GF-D8 (cell line): Measurements from ENCODE around the gene ABCC9.

Experiments
- DNase-seq: peaks from one replicate; lab custom pipeline; 2025; lab: John Stamatoyannopoulos, UW

ABCC9 gene

GRCh38 chr12:21877293-21877982 lies 63.8 kb downstream of the ABCC9 start:
- no peak for DNase-seq

- DNase-seq, result no peak
These were observed 75.4 kb downstream of the ABCC9 start for GRCh38 chr12:21865846-21866245.

DNA sequence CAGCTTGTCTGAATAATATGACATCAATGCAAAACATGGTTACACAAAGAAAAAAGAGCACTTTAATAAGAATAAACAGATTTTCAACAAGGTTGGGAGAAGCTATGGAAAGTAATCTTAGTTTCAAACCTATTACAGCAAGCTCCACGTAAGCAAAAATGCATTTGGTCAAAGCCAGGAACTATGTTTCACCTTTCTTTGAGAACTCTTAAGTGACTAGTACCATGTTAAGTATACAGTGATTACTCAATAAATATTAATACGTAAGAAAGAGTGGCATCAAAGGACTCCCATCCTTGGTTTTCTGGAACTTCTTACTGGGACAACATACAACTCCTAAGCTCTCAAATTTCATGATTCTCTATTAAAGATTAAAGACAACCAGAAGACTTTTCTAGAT lies 80.7 kb downstream of the ABCC9 start:
- DNase-seq, result no peak

DNA sequence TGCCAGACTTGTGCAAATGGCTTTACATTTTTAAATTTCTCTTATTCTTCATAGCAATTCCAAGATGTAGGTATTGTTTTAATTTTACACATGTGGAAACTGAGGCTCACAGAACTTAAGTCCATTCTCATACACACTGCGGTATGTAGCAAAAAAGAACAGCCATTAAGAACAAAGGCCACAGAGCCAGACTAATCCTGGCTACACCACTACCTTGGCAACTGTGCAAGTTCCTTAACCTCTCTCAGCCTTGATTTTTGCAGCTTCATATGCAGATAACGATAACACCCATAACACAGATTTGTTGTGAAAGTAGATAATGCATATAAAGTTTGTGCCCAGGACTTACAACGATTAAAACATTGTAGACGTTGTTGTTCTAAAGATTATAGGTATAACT lies 81.1 kb downstream of the ABCC9 start:
- DNase-seq, result no peak

DNA sequence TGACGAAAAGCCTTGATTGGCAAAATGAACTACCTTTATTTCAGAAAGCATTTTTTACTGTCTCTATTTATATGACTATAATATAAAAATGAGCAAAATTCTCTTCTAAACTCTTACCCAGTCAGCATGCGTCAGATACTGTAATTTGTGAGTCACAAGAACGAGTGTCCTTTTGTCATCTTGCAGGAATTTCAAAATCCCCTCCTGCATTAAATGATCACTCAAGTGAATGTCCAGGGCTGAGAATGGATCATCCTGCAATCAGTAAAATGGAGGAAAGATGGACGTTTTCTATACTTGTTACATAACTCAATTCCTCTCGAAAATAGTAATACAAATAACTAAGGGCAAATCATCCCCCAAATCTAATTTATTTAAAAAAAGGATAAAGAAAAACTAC lies 89.0 kb downstream of the ABCC9 start:
- DNase-seq, result no peak

GRCh38 chr12:21851151-21851550 lies 90.1 kb downstream of the ABCC9 start:
- DNase-seq, result no peak

GRCh38 chr12:21850419-21850818 lies 90.8 kb downstream of the ABCC9 start:
- no peak for DNase-seq

DNA sequence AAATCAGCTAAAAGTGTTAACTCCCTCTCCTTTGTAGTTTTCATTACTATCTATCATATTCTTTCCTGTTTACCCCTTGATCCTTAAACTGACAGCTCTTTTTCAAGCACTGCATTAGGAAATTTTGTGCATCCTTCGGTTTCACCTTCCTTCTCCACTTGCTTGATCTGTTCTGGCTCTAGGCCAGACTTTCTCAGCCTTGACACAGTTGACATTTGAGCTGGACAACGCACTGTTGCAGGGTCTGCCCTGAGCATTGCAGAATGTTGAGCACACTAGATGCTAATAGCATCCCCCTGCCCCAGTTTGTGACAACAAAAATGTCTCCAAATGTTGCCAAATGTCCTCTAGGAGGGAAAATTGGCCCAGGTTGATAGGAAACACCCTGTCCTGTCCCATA lies 91.3 kb downstream of the ABCC9 start:
- no peak for DNase-seq

DNA sequence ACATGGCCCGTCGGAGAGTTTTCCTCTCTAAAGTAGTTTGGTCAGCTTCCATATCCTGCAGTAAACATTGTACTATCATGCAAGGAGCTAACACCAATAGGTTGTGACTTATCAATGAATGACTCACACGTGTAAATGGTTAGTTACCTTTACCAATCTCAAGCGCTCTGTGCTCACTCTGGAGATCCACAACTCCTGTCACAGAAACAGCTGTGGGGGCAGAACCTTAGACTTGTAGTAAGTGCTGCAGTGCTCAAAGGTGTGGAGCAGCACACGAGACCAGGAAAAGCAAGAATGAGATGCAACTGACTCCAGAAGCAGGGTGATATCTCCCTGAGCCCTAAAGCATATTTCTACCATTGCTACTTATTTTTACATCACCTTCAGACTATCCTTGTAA lies 93.0 kb downstream of the ABCC9 start:
- no peak for DNase-seq

DNA sequence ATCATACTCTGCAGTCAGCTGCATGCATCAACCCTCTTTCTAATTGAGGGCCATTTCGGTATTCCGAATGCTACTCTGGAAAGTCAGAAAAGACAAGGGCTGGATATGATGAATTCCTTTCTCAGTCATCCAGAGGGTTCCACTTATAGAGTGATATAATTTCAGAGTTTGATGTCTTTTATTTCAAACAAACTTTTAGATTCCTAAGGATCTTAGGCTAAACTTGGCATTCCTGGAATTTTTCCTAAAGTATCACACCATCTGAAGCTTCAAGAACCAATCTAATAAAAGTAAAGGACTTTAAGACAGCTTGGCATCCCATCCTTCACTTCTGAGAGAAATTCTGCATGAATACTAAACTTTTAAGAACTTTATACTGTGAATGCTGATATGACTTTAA lies 97.4 kb downstream of the ABCC9 start:
- DNase-seq, result no peak

GRCh38 chr12:21839776-21840175 lies 101.5 kb downstream of the ABCC9 start:
- no peak for DNase-seq

DNA sequence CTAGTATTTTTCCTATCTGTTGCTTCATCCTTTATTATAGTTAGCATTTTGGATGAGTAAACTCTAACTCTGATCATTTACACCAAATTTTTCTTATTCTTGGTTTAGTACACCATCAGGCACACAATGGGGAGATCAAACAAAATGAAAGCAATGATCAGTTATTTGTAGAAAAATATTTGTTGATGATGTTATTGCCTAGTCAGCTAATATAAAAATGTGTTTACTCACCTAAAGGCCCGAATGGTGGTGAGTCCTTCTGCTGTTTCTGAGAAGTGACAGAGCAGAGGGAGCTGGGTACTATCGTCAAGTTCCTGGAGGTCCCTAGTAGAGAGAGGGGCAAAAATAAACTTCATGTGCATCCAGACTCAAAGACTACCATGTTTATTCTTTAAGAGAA lies 103.4 kb downstream of the ABCC9 start:
- DNase-seq, result no peak

- no peak for DNase-seq
These were observed 109.4 kb downstream of the ABCC9 start for GRCh38 chr12:21831791-21832344.

DNA sequence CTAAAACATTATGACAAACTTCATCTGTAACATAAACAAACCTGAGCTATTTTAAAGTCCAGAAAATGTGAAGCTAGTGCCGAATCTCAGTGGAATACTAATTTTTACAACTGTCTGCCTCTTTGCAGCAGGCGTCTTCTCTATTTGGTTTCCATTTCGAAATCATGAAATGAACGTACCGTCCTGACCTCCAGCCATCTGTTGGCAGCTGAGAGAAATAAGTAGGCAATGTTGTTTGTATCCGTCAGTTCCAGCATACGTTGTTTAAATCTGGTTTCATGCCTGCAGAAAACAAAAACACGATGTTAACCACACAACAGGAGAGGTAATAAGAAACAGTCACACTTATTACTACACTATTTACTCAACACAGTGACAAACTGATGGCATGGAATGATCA lies 112.4 kb downstream of the ABCC9 start:
- DNase-seq, result no peak

- no peak for DNase-seq
These were observed 113.0 kb downstream of the ABCC9 start for GRCh38 chr12:21828136-21828775.

- no peak for DNase-seq
These were observed 114.1 kb downstream of the ABCC9 start for GRCh38 chr12:21827083-21827482.

DNA sequence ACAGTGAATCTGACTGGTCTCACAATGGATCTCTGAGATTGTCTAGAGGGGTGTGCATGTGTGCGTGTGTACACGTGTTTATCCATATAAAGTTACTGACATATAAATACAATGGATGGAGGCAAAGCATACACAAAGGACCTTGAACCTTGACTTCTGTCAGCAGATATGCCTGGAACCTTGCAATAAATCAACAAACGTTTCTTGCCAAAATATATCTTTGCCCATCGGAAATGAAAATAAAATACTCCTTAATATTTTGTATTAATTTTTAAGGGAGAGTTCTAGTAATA lies 114.7 kb downstream of the ABCC9 start:
- DNase-seq, result no peak

GRCh38 chr12:21825886-21826617 lies 115.2 kb downstream of the ABCC9 start:
- DNase-seq, result no peak

DNA sequence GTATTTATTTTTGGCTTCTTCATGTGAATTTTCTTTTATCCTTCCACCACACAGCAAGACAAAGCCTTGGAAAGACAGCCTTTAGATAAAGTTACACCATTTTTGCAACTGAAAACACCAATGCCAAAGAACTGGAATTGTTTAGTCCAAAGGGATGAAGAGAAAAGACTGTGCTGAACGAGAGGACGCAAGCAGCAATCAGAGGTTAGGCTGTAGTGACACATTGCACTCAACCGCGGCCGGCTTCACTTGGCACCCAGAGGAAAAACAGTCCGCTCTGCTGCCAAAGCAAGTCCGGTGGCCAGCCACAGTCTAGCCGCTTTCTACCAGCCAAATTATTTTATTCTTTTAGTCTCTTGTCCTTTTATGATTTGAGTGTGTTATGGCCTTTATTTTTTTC lies 117.6 kb downstream of the ABCC9 start:
- no peak for DNase-seq

- DNase-seq, result no peak
These were observed 121.5 kb downstream of the ABCC9 start for GRCh38 chr12:21819678-21820077.

DNA sequence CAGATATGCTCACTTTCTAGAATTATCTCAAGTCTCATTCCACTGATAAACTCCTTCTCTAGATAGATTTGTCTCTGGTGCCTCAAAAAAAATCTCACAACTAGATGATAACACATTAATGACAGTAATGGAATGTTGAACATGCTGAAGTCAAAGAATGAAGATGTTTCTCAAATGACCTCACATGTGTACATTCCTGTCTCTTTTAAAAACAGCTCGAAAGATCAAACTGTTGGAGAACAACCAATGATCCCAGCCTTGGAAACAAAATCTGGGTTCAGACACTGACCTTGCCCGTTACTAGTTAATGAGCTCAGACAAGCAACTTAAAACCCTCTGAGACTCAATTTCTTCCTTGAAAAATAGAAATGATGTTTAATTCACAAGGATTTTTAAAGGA lies 122.0 kb downstream of the ABCC9 start:
- no peak for DNase-seq

- DNase-seq, result no peak
These were observed 122.6 kb downstream of the ABCC9 start for GRCh38 chr12:21818627-21819026.

DNA sequence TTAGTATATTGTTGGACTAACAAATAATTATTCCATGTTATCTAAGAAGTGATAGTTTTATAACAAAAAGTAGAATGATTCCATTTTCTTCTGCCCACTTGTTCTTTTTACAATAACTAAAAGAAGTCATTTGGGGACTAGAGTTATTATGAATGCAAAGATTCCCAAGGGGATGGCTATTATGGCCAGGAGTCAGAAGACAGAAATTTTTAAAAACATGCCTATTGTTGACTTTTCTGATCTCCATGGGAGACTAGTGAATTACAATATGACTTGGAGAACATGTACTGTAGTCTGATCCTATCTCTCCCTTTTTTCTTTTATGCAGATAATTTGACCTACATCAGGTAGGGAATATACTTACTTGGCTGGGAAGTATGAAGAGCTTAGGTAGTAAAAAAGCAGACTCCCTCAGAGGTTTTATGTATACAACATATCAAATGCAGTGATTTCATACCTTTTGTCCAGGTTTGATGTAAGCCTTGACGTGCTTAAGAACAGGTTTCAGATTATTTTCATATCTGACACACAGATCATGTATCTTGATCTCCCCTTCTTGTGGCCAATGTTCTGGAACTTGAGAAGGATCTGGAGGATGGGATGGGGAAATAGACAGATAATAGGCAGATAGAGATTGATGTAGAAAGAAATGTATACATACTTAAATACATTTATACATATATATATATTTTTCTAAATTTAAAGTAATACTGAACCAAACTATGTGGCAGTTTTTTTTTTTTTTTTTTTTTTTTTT lies 125.7 kb downstream of the ABCC9 start:
- no peak for DNase-seq
